Tibial nerve (tissue), 4 donors: Measurements from ENCODE around the gene ELP5. TPM values are rescaled to one million over a fixed set of nuclear protein-coding genes. Genes with fewer than 3 reads are reported as not detected.

Experiments
- DNase-seq, 2 donors: peaks; one replicate each; pipeline ENCODE4 v3.0.0-alpha.2; 2019; ENCODE audit warnings: low spot score in 2 of 2
- H3K27ac ChIP-seq, 4 donors: fragments of 200-600 bp; sonication (generic) in 3 of 4; one replicate each; pipeline ENCODE4 v1.5.1; 2017 to 2019; ENCODE audit warnings: mild to moderate bottlenecking in 1 of 4
- H3K27me3 ChIP-seq, 2 donors: fragments of 200-600 bp; sonication (generic) in 1 of 2; one replicate each; pipeline versions ENCODE4 v1.5.1 to v1.6.0; 2017 to 2019
- H3K36me3 ChIP-seq, 3 donors: fragments of 200-600 bp; sonication (generic); one replicate each; pipeline ENCODE4 v1.5.1; 2018 to 2019
- H3K4me1 ChIP-seq, 4 donors: fragments of 200-600 bp; sonication (generic) in 3 of 4; one replicate each; pipeline ENCODE4 v1.5.1; 2017 to 2019
- H3K4me3 ChIP-seq, 4 donors: fragments of 200-600 bp; sonication (generic) in 3 of 4; one replicate each; pipeline ENCODE4 v1.5.1; 2017 to 2019; ENCODE audit warnings: mild to moderate bottlenecking in 1 of 4, moderate library complexity in 1 of 4
- H3K9me3 ChIP-seq, 4 donors: fragments of 200-600 bp; sonication (generic) in 3 of 4; one replicate each; pipeline ENCODE4 v1.5.1; 2017 to 2019
- CTCF ChIP-seq, 5 experiments: fragments of 200-600 bp in 3 of 5; fragments of 450-650 bp in 2 of 5; sonication (generic) in 3 of 5; IDR thresholded peaks; one replicate each; pipeline ENCODE4 v1.5.1; 2016 to 2019; ENCODE audit warnings: antibody characterized with exemption in 5 of 5, mild to moderate bottlenecking in 3 of 5, moderate library complexity in 2 of 5
- EP300 ChIP-seq, 2 donors: sonication (generic); formaldehyde crosslinking; IDR thresholded peaks; one replicate each; pipeline ENCODE4 v1.6.1; 2017; ENCODE audit warnings: antibody characterized with exemption in 2 of 2, mild to moderate bottlenecking in 1 of 2
- POLR2A ChIP-seq, 2 donors: fragments of 450-650 bp; IDR thresholded peaks; one replicate each; pipeline ENCODE4 v1.6.1; 2017; ENCODE audit warnings: antibody characterized with exemption in 2 of 2, mild to moderate bottlenecking in 2 of 2, moderate library complexity in 2 of 2
- WGBS, 2 donors: methylation state at CpG; one replicate each; pipeline ENCODE4 v1.1.5; 2018; 5-methylcytosine and 5-hydroxymethylcytosine counted together
- total RNA-seq, 4 donors: library from RNA; depleted of rRNA; stranded (reverse); fragments of >200 nt; gene quantifications; one replicate each; pipeline ENCODE4 v1.1.0, GENCODE V29; 2016

The ELP5 gene
- total RNA-seq, 4 donors from 2014 or later: 21.9 to 28.7 (median 25.0) TPM

DNA sequence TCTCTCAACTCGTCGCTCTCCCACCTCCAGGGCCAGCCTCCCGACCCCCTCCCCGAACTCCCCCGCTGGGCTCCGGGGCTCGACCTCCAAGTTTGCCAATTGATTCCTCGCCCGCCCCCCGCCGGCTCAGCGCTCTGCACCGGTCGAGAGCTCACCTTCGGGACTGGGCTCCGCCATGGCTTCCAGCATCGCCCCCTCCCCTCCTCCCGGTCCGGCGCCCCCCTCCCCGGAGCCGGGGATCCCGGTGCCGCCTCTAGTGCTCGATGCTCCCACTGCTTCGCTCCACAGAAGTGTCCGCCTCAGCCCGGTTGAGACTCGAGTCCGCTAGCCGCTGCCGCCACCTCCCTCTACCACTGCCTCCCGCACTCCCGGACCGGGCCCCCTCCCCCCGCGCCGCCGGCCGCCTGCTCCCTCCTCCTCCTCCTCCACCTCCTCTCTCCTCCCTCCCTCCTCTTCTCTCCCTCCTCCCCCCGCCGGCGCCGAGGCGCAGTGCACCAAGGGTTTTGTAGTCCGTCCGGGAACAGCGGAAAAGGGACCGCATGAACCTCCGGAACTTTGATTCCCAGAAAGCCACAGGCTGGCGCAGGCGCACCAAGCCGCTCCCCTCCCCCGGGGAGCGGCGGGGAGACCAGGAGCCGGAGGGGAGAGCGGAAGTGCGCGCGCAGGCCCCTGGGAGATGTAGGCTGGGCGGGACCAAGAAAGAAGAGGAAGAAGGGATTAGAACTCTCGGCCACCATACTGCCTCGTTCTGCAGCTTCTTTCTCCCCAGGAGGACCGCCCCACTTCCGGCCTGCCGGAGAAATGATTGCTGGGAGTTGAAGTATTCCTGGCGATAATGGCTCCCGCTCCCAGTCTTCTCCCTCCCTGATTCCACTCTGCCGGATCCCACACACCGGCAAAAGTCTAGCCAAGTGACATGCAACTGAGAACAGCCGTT is 12.7 kb upstream of the ELP5 start, which contains the start of gene PHF23:
Gene PHF23 (minus strand): TSS at position 367 of the 937 bp plus-strand sequence. CDS start 178 bp downstream, at position 189.
- no peaks in the 10 kb centered on the region for H3K27me3 ChIP-seq
- H3K4me3 ChIP-seq: peak within 1 kb of the TSS; percentile 64 to 99 (median 92)
- WGBS, 2 donors: 1% methylated on average over 67 to 69 of the region's 72 CpGs
- TF ChIP-seq CTCF (IDR thresholded peaks at IDR 0.05) (peak in 3 of 5 experiments; percentile 8 to 66 (median 60)), EP300 (IDR thresholded peaks at IDR 0.05) (peak; percentile 89 to 96), POLR2A (IDR thresholded peaks at IDR 0.05) (peak in 1 of 2 donors; percentile 67)
- H3K27ac ChIP-seq: peak within 1 kb of the TSS; percentile 96 to 99 (median 98)
- H3K36me3 ChIP-seq: peaks cover 0 to 38% (median 0%) of the 10 kb centered on the region in 3 donors
- peaks cover 3 to 64% (median 33%) of the 10 kb centered on the region in 4 donors for H3K4me1 ChIP-seq
- DNase-seq: peak; percentile 98
- H3K9me3 ChIP-seq: no peaks in the 10 kb centered on the region

GRCh38 chr17:7240375-7240774 is 11.6 kb upstream of the ELP5 start:
- H3K36me3 ChIP-seq: peaks cover 3 to 44% (median 9%) of the 10 kb centered on the region in 3 donors
- peaks cover 3 to 55% (median 28%) of the 10 kb centered on the region in 4 donors for H3K4me1 ChIP-seq
- no peaks in the 10 kb centered on the region for H3K27me3 ChIP-seq
- peak overlapping the region in 1 of 4 donors; percentile 64 for H3K4me3 ChIP-seq
- peak overlapping the region; percentile 96 to 99 (median 98) for H3K27ac ChIP-seq
- no peaks in the 10 kb centered on the region for H3K9me3 ChIP-seq
- TF ChIP-seq POLR2A (IDR thresholded peaks at IDR 0.05): no peak
- no peak for TF ChIP-seq CTCF (IDR thresholded peaks at IDR 0.05)
- no peak for TF ChIP-seq EP300 (IDR thresholded peaks at IDR 0.05)
- no peak for DNase-seq
- 62 to 63% methylated on average over 4 of the region's 4 CpGs for WGBS, 2 donors

DNA sequence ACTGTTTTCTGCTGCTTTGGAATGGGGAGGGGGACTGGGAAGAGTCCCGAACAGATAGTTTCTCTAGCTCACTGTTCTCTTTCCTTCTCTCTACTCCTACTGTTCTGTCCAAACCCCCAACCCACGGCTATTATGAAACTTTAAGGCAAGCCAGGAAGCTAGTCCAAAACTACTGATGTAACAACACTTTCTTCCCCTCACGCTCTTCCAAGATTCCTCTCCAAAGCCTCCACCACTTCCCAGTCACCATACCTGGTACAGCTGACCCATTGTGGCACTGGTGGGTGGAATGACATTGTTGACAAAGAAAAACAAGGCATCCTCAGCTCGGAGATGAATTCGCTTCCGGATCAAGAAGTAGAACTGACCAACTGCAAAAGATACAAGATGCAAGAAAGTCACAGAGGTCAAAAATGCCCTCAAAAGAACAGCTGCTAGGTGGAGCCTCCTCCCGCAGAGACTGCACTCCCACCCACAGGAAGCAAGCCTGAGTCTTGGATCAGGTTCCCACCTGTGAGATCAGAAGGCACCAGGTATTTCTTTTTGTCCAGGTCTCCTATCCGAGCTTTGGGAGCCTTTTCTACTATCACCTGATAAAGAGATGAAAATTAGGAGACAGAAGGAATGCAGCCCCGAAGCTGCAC is 10.8 kb upstream of the ELP5 start:
- peaks cover 3 to 44% (median 17%) of the 10 kb centered on the region in 3 donors for H3K36me3 ChIP-seq
- no peaks in the 10 kb centered on the region for H3K27me3 ChIP-seq
- H3K4me3 ChIP-seq: peak overlapping the region; percentile 64 to 96 (median 76)
- H3K9me3 ChIP-seq: no peaks in the 10 kb centered on the region
- peaks cover 3 to 47% (median 28%) of the 10 kb centered on the region in 4 donors for H3K4me1 ChIP-seq
- DNase-seq: no peak
- H3K27ac ChIP-seq: peak overlapping the region; percentile 96 to 99 (median 98)
- 30 to 37% methylated on average over 9 of the region's 9 CpGs for WGBS, 2 donors
- no peak for TF ChIP-seq EP300 (IDR thresholded peaks at IDR 0.05)
- no peak for TF ChIP-seq POLR2A (IDR thresholded peaks at IDR 0.05)
- TF ChIP-seq CTCF (IDR thresholded peaks at IDR 0.05): no peak

DNA sequence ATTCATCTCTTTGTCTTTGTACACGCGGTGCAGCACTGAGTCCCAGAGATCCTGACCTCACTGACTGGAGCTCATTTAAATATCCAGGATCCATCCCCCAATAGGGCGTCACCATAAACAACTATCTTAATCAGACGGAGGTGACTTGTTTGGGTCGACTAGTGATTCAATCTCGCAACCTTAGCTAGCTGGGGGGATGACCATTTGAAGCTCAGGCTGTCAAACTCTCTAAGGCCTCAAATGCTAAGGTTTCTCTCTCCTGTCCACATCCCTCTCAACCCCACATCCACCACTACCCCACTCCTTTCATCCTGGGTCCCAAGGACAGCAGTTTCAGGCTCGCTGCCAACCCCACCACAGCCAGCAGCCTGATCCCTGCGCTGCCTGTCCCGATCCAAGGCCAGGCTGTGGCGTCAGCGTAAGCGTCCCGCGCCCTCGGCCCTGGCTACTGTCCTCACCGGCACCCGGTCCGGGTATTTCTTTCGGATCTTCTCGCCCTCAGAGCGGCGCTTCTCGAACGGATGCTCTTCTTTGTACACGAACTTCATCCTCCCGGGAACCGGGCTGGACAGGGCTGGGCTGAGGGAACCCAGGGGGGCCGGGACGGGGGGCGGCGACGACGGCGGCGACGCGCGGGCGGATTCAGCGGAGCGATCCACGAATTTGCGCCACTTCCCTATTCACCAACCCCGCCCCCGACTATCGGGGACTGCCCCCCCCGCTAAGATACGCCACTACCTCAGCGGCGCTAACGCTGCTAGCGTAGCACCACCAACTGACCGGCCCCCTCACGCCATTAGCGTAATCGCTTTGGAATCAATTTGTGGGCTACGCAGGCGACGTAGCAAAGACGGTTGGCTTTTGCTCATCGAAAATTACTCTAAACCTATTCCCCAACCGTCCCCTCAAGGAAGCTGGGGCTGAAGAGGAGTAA is 10.0 kb upstream of the ELP5 start, which contains the start of gene GABARAP:
Gene GABARAP (minus strand): TSS at position 667 of the 934 bp plus-strand sequence. CDS start 119 bp downstream, at position 548.
- DNase-seq: peak; percentile 94 to 99
- WGBS, 2 donors: 0% methylated on average over 51 to 59 of the region's 62 CpGs
- Histone ChIP-seq H3K36me3 (peaks cover 3 to 46% (median 17%) of the 10 kb centered on the region in 3 donors), H3K9me3 (no peaks in the 10 kb centered on the region), H3K4me1 (peaks cover 3 to 42% (median 27%) of the 10 kb centered on the region in 4 donors), H3K27ac (peak within 1 kb of the TSS; percentile 96 to 99 (median 98)), H3K27me3 (no peaks in the 10 kb centered on the region), H3K4me3 (peak within 1 kb of the TSS; percentile 64 to 96 (median 76))
- TF ChIP-seq CTCF (IDR thresholded peaks at IDR 0.05) (no peak), EP300 (IDR thresholded peaks at IDR 0.05) (peak; percentile 45 to 91), POLR2A (IDR thresholded peaks at IDR 0.05) (peak; percentile 76 to 83)
